Astrocyte of the hippocampus (primary cell): ENCODE measurements around the gene TSPAN18.

Source experiments
- DNase-seq: peaks from one replicate; pipeline ENCODE4 v3.0.0; 2011; ENCODE audit warnings: low read depth, low spot score

TSPAN18 gene

DNA sequence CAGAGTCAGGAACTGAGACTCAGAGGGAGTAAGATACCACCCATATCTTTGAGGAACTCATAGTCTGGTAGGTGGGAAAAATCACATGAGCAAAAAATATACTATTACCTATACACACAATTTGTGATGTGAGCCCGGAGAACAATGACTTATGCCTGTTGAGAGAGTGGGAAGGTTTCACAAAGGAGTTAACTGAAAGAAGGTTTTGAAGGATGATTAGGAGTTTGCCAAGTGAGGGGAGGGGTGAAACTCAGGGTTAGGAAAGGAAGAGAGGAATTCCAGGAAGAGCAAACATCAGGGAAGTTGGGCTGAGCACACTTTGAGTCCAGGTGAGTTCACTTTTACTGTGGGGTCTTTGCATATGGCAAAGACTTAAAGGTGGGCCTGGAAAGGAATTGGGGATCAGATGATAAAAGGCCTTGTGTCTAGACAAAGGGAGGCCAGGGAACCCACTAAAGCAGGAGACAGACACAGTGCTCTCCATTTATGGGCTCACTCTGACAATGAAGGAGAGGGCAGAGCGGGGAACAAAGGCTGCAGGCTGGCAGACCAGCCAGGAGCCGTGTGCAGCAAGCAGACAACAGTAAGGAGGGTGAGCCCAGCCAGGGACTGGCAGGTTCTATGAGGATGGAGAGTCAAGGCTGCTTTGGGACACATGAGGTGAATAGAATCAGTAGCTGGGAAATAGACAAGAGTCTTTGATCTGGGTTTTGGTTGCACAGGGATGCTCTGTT lies 33.1 kb downstream of the TSPAN18 start:
- no peak for DNase-seq

- DNase-seq, result no peak
Observed at GRCh38 chr11:44760477-44760872, 33.7 kb downstream of the TSPAN18 start.

GRCh38 chr11:44760917-44761550 lies 34.3 kb downstream of the TSPAN18 start:
- peak; percentile 90 for DNase-seq

- DNase-seq, result no peak
Observed at GRCh38 chr11:44761551-44761961, 34.8 kb downstream of the TSPAN18 start.

- peak; percentile 56 for DNase-seq
Observed at GRCh38 chr11:44763121-44763820, 36.5 kb downstream of the TSPAN18 start.

GRCh38 chr11:44764583-44764982 lies 37.8 kb downstream of the TSPAN18 start:
- DNase-seq, result no peak

- no peak for DNase-seq
Observed at GRCh38 chr11:44765026-44765595, 38.3 kb downstream of the TSPAN18 start.

GRCh38 chr11:44765676-44766075 lies 38.9 kb downstream of the TSPAN18 start:
- no peak for DNase-seq

GRCh38 chr11:44766112-44766971 lies 39.6 kb downstream of the TSPAN18 start:
- DNase-seq, result peak; percentile 89

- peak; percentile 39 for DNase-seq
Observed at GRCh38 chr11:44766972-44767278, 40.2 kb downstream of the TSPAN18 start.

GRCh38 chr11:44767421-44767820 lies 40.7 kb downstream of the TSPAN18 start:
- no peak for DNase-seq

DNA sequence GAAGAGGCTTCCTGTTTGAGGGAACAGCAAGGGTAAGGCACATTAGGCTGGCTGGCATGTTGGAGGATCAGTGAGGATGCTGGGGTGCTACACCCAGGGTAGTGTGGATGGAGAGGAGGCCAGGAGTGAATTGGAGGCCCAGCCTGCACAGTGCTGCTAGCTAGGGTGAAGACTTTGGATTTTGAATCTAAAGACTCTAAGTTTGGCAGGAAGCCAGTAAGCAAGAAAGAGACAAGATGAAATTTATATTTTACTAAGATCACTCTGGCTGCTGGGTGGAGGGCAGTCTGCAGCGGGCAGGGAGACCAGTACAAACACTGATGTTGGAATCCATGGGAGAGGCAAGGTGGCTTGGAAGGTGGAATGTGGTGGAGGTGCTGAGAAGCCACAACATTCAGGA lies 43.6 kb downstream of the TSPAN18 start:
- DNase-seq, result no peak

DNA sequence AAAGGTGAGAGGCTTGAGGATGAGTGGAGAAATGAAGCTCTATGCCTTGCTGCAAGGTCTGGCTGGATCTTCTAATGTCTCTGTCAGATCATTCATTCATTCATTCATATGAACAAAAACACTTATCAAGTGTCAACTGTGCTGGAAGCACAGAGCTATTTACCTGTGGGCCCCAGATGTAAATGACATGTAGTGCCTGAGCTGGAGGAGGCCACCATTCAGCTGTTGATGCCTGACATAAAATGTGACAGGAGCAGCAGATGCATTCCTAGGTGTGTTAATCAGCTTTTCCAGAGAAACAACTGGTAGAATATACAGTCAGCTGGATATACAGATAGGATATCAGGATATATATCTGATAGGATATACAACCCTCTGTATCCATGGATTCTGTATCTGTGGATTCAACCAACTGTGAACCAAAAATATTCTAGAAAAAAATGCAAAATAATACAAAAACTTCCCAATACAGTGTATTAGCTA lies 44.5 kb downstream of the TSPAN18 start:
- no peak for DNase-seq

DNA sequence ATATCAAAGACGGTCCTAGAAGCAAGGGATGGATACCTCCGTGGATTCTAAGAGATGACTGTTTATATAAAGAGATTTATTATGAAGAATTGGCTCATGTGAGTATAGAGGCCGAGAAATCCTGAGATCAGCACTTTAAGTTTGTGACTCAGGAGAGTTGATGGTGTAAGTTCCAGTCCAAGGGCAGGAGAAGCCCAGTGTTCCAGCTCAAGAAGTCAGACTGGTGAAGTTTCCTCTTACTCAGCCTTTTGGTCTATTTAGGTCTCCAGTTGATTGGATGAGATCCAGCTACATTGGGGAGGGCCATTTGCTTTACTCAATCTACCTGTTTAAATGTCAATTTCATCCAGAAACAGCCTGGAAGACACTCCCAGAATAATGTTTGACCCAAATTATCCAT lies 45.1 kb downstream of the TSPAN18 start:
- no peak for DNase-seq

GRCh38 chr11:44773351-44773965 lies 46.7 kb downstream of the TSPAN18 start:
- DNase-seq, result no peak

DNA sequence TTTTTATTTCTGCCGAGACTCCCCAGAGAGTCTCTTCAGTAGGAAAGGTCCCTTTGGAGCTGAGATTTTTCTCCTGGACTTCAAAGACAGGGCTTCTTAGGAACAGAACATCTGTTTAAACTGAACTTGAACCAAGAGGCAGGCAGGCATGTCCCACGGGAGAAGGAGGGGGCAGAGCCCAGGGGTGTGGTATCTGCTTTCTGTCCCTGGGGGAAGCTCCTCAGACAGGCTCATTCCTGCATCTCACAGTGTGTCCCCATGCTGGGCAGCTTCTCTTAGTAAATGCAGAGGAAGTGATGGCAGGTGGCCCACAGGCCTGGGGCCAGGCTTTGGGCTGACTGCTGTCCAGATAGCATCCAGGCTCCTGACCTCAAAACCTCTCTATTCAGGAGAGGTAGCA lies 47.3 kb downstream of the TSPAN18 start:
- no peak for DNase-seq

DNA sequence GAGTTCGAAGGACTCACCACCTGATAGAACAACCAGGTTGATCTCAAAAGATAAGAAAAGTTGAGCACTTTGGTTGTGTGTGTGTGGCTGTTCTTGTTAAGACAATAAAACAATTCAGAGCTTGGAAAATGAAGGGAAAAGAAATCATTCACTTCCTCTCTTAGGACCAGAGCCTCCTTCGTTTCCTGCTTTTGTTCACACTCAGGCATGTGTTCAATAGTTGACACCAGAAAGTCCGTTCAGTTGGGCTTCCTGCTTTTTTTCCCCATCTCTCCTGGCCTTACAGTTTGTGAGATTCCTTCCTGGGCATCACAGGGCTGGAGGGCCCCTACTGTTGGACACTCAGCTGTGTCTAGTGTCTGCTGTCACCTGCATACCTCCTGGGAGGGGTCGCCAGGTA lies 48.0 kb downstream of the TSPAN18 start:
- no peak for DNase-seq

DNA sequence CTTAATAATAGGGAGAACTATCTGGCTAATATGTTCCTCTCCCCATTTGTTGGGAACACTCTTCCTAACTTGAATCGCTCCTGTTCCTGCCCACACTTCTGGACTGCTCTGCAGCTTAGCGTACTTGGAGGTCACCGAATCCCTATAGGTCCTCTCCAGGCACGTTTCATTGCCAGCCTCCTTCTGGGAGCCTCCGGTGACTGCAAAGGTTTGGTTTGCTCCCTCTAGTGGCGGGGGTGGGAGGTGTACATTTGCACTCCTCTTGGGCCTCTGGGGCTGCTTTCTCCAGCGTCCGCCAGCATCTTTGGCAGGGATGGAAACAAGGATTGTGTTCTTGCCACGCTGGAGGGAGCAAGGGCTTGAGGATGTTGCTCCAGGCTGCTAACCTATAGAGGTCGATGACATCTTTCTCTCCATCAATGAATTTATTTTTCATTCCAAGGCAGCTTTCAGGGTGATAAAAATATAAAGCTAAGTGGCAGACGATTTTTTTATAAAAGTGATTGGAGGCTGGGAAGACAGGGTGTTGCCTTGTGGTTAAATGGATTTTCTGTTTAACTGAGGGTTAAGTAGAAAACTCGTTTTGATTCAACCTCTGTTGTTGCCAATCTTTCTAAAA lies 48.7 kb downstream of the TSPAN18 start:
- DNase-seq, result peak; percentile 34

GRCh38 chr11:44775985-44776446 lies 49.3 kb downstream of the TSPAN18 start:
- DNase-seq, result no peak

DNA sequence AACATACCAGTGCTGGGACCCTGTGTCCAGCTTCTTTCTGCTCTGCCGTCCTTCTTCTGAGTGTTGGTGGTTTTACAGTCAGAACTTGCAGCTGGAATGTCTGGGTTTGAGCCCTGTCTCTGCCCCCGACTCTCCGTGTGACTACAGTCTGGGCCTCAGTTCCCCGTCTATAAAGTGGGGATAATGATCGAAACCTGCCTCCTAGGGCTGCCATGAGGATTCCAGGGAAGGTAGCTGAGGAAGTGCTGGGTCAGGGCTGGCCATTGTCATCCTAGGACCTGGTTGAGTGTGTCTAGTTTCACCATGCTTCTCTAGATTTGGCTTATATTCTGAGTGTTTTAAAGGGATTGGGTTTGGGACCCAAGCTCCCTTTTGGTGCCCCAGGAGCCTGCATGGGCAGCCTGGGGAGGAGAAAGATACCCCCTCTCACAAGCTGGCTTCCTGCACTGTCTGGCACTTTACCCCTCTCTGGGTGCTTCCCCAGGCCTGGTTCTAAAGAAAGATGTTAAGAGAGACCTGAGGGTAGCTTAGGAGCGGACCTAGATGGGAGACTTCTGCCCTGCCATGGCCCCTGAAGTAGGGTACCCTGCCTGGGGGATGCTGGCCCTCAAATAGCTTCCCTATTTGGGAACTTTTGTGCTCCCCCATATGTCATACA lies 49.9 kb downstream of the TSPAN18 start:
- no peak for DNase-seq
